Fibroblast of upper back skin (primary cell): ENCODE results near the gene ANKHD1.

Source experiments
- DNase-seq: peaks from one replicate; pipeline ENCODE4 v3.0.0-alpha.2; 2013

The ANKHD1 gene

DNA sequence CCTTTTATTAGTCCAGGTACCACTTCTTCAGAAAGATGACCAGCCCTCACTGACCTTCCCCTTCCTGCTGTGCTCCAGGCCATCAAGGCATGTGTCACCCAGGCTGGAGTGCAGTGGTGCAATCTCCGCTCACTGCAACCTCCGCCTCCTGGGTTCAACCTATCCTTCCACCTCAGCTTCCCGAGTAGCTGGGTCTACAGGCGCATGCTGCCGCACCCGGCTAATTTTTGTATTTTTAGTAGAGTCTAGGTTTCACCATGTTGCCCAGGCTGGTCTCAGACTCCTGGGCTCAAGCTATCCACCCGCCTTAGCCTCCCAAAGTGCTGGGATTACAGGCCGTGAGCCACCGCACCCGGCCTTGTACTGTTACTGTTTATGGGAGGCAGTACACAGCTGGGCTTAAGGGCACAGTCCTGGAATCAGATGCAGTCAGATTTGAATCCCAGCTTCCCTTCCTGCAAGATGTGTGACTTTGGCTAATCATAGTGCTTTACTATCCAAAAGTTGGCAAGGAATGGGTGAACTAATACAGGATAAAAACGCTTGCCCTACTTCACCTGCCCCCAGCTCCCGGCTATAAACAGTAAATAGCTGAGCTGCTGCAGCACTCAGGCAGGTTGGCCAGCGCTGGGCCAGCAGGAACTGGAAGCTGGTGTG is 145.3 kb downstream of the ANKHD1 start:
- DNase-seq, result no peak

GRCh38 chr5:140547508-140548299 is 146.1 kb downstream of the ANKHD1 start, which contains the start of gene EIF4EBP3:
Gene EIF4EBP3, plus strand, starts transcription at chr5:140547662. Its CDS starts 76 bp downstream, at chr5:140547738.
- DNase-seq, result peak; percentile 93

DNA sequence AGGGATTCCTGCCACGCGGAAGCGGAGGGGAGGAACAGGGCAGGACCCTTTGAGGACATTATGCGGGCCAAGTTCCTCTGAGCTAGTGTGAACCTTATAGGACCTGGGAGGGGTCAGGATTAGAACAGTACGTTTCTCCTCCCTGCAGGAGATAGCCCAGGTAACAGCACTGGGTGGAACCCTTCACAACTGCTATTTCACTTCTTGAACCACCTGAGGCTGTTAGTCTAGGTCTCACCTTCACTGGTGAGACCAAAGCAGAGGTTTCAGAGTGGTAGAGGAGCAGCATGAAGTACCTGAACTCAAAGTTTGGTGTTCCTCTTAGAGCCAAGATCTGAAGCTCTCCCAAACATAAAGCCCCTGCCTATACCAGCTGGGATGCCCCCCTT is 146.7 kb downstream of the ANKHD1 start:
- no peak for DNase-seq

GRCh38 chr5:140548791-140549190 is 147.2 kb downstream of the ANKHD1 start:
- DNase-seq, result no peak

- DNase-seq, result peak; percentile 18
Observed at GRCh38 chr5:140549237-140550144, 147.9 kb downstream of the ANKHD1 start.

DNA sequence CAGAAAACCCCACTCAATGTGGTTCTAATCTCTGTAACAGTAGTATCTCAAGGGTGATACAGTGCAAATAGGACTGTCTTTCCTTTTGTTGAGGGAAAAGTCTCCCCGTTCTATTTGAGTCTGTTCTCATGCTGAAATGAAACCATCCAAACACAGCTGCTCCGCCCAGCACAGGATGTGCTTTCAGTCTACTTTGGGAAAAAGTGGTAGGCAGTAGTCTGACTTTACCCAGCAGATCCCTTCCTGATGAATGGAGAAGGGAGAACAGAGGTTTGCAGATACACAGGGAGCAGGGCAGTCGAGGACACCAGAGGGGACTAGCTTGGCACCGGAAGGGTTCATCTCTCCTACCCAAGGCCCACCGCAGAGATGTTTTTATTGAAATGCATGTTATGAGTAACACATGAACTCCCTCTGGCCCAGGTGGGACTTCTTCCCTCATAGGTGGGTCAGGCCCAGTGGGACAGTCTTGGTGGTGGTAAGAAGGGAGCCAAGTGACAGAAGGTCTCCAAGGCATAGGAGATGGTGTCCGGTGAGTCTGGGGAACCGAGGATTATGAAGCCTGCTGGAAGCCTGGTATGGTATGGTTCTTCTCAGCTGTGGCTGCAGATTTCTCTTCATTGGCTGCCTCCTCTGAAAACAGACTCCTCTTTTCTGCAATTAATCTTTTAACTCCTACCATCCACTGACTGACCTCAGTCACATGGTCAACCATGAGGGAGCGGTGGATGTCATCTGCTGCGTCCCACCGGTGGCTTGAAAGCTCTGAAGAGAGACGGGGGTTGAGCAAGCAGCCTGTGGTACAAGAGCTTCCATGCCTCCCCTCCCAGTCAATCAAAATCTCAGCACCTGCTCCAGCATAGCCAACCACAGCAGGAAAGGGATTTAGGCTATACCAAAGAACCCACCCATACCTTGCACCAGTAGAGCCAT is 148.8 kb downstream of the ANKHD1 start:
- no peak for DNase-seq

GRCh38 chr5:140551872-140552271 is 150.2 kb downstream of the ANKHD1 start:
- DNase-seq, result no peak

DNA sequence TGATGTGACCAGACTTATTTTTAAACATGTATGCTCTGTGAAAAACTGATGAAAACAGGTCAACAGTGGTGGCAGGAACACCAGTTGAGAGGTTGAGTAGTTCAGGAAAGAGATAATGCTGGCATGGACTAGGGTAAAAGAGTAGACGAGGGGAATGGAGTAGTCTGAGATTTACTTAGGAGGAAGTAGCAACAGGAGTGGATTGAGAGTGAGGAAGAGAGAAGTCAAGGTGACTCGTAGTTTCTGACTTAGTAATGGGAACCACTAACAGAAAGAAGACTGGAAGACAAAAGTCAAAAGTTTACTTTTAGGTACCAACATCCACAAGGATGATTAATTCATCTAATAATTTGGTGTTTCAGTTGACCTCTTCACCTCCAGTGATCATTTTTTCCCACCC is 152.0 kb downstream of the ANKHD1 start:
- no peak for DNase-seq

- DNase-seq, result no peak
Observed at GRCh38 chr5:140554454-140554853, 152.8 kb downstream of the ANKHD1 start.

- DNase-seq, result no peak
Observed at GRCh38 chr5:140555747-140556312, 154.2 kb downstream of the ANKHD1 start.

- DNase-seq, result peak; percentile 35
Observed at GRCh38 chr5:140556438-140556837, 154.8 kb downstream of the ANKHD1 start.

- peak; percentile 89 for DNase-seq
Observed at GRCh38 chr5:140557136-140557805, 155.6 kb downstream of the ANKHD1 start, which contains the start of gene SRA1. Gene SRA1, minus strand, starts transcription at chr5:140557473. Its CDS starts 21 bp downstream, at chr5:140557452.

GRCh38 chr5:140557965-140558364 is 156.3 kb downstream of the ANKHD1 start:
- DNase-seq, result no peak

DNA sequence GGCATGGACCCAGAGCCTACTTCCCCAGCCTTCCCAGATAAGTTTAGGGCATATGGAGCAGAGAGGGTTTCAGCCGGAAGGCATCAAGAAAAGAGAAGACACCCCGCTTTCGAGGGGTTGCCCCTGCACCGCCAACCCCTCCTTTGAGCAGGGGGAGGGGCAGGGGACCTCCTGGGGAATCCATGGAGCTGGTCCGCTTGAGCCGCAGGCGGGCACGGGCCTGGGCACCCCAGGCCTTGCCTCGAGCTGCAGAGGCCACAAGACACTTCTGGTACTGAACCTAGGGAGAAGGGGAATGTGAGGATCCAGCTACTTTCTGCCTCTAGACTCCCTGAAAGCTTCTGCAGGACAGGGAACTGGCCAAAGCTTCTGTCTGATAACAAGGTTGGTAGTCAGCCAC is 156.9 kb downstream of the ANKHD1 start:
- no peak for DNase-seq

- DNase-seq, result no peak
Observed at GRCh38 chr5:140560227-140560626, 158.6 kb downstream of the ANKHD1 start.

DNA sequence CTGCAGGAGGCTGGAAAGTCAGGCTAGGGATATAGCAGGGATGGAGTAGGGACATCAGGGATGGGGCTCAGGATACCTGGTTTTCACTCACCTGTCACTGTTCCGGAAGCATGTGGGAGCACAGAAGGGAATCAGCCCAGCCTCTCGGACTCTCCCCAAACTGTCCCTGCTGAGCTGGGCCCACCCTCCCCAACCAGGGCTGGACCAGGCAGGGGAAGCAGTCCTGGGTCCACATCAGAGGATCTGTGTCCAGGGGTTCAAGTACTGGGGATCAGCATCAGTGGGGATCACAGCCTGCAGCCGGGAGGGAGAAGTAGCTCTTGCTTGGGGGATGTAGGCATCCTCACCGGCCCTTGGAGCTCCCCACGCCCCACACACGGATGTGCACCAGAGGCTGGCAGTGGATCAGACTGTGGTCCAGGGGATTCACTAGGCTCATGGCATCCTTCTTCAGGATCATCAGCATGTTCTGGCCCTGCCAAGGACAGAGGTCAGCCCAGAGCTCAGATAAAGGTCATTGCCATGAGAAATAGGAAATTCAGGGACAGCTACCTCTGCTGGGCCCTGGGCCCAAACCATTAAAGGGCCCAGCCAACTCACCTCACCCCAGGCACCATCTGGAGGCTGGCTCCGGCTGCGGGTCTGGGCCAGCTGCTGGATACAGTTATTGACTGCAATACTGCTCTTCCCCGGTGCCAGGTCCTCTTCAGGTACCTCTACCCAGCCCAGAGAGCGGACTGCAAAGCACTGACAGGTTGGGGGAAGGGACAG is 160.3 kb downstream of the ANKHD1 start:
- DNase-seq, result no peak

DNA sequence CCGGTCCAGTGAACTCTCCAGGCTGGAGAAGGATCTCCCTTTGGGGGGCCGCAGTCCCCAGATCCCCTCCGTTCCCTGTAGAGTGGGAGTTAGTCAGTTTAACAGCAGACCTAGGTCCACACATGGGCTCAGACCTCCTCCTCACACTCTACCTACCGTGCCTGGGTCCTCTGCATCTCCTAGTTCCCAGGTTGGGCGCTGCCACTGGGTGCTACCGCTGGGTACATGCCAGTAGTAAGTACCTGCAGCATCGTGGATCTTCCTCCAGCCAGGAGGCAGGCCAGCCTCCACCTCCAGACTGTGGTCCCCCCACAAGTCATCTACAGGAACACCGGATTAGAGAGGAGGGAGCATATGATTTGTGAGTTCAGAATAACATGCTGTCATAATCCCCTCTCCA is 162.0 kb downstream of the ANKHD1 start:
- no peak for DNase-seq

DNA sequence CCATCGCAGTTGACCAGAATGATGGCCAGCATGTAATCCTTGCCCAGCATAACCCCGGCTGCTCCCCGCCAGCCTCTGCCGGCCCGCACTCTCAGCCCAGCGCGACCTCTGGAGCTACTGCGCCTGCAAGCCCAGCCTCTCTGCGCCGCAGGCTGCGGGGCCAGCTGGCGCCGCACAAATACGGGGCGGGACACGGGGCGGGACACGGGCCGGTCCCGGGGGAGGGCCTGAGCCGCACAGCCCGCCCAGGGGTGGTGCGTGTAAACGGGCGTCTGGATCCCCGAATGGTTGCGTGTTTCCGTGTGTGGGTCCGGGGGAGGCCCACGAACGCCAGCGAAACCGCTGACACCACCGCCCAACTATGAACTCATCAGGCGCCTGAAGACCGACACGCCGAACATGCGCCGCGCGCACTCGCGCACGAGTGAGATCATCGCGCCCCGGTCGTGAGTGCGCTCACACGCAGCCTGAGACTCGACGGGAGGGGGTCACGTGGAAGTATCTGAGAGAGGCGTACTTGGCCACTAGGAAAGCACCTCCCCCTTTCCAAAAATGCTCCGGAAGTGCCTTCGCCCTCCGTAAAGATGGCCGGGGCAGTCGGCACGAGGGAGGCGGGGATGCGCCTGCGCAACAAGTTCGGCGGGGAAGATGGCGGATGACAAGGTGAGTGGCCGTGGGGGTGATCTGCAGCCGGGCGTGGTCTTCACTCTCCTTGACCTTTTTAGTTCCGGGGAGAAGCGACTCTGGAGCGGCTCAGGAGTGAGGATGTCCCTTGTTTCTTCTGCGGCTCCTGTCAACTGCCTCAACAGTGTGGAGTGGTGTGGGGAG is 162.8 kb downstream of the ANKHD1 start, which contains the start of the genes APBB3 and SLC35A4:
Gene APBB3, minus strand, starts transcription at position 403 of the 828 bp plus-strand sequence. Its CDS starts 353 bp downstream, at position 50.
Gene SLC35A4, plus strand, starts transcription at position 633 of the 828 bp plus-strand sequence. CDS start 2,342 bp downstream, outside the sequence.
- DNase-seq, result peak; percentile 99
